ENCODE results near the gene PDZD7.

The PDZD7 gene

GRCh38 chr10:101042118-101042517 lies 11.2 kb upstream of the PDZD7 start:
- Histone ChIP-seq H3K4me1 (ENCODE audit: low read length) (peaks cover 17% of the 10 kb centered on the region), H3K27me3 (replicated peaks; ENCODE audit: insufficient read depth, low read length) (no peaks in the 10 kb centered on the region; the same call in 1 of the 2 replicates), H3K36me3 (replicated peaks; ENCODE audit: insufficient read depth, low read length) (no peaks in the 10 kb centered on the region), H3K9ac (ENCODE audit: low read length) (no peak overlapping the region; the same call in 1 of the 2 replicates), H3K9me3 (replicated peaks; ENCODE audit: insufficient read depth, low read length) (no peaks in the 10 kb centered on the region), H4K20me1 (ENCODE audit: insufficient read depth, low read length) (no peaks in the 10 kb centered on the region), H3K4me2 (ENCODE audit: low read depth, low read length) (peak overlapping the region; percentile 75; the same call in 1 of the 2 replicates), H3K79me2 (ENCODE audit: low read length) (no peaks in the 10 kb centered on the region), H3K9me2 (replicated peaks; ENCODE audit: insufficient read depth, low read length) (no peaks in the 10 kb centered on the region), H3F3A (ENCODE audit: insufficient read depth, low read length) (peaks cover 7% of the 10 kb centered on the region; the same call in 1 of the 2 replicates), H2AFZ (ENCODE audit: low read length) (peak overlapping the region; percentile 68), H3K27ac (ENCODE audit: low read length) (no peak overlapping the region), H3K4me3 (ENCODE audit: low read length) (no peak overlapping the region)
- TF ChIP-seq EZH2phosphoT487 (IDR thresholded peaks at IDR 0.05; ENCODE audit: low read length) (no peak), EZH2 (optimal IDR thresholded peaks at IDR 0.05; ENCODE audit: low read depth, low read length) (no peak), CTCF (IDR thresholded peaks at IDR 0.05; ENCODE audit: low read length) (no peak)
- DNase-seq: no peak

GRCh38 chr10:101041252-101041761 lies 10.4 kb upstream of the PDZD7 start:
- no peak for TF ChIP-seq EZH2 (optimal IDR thresholded peaks at IDR 0.05; ENCODE audit: low read depth, low read length)
- peak; percentile 85 for TF ChIP-seq CTCF (IDR thresholded peaks at IDR 0.05; ENCODE audit: low read length)
- no peak overlapping the region for H3K4me2 ChIP-seq (ENCODE audit: low read depth, low read length)

GRCh38 chr10:101040851-101041250 lies 9.9 kb upstream of the PDZD7 start:
- no peaks in the 10 kb centered on the region for H3K79me2 ChIP-seq (ENCODE audit: low read length)
- no peak overlapping the region for H3K4me2 ChIP-seq (ENCODE audit: low read depth, low read length)

More at GRCh38 chr10:101041252-101041761, 10.4 kb upstream of the PDZD7 start:
- H3K4me1 ChIP-seq (ENCODE audit: low read length): peaks cover 17% of the 10 kb centered on the region
- no peak overlapping the region for H3K4me3 ChIP-seq (ENCODE audit: low read length)
- no peaks in the 10 kb centered on the region for H3K79me2 ChIP-seq (ENCODE audit: low read length)
- H3F3A ChIP-seq (ENCODE audit: insufficient read depth, low read length): peaks cover 7% of the 10 kb centered on the region; the same call in 1 of the 2 replicates
- no peaks in the 10 kb centered on the region for H3K36me3 ChIP-seq (replicated peaks; ENCODE audit: insufficient read depth, low read length)
- H2AFZ ChIP-seq (ENCODE audit: low read length): no peak overlapping the region
- H3K27me3 ChIP-seq (replicated peaks; ENCODE audit: insufficient read depth, low read length): no peaks in the 10 kb centered on the region; the same call in 1 of the 2 replicates
- no peaks in the 10 kb centered on the region for H3K9me2 ChIP-seq (replicated peaks; ENCODE audit: insufficient read depth, low read length)
- H3K9me3 ChIP-seq (replicated peaks; ENCODE audit: insufficient read depth, low read length): no peaks in the 10 kb centered on the region
- H3K27ac ChIP-seq (ENCODE audit: low read length): no peak overlapping the region
- peak; percentile 78 for DNase-seq
- H4K20me1 ChIP-seq (ENCODE audit: insufficient read depth, low read length): no peaks in the 10 kb centered on the region
- H3K9ac ChIP-seq (ENCODE audit: low read length): no peak overlapping the region

More at GRCh38 chr10:101040851-101041250, 9.9 kb upstream of the PDZD7 start:
- Histone ChIP-seq H2AFZ (ENCODE audit: low read length) (no peak overlapping the region), H3K9me2 (replicated peaks; ENCODE audit: insufficient read depth, low read length) (no peaks in the 10 kb centered on the region), H3F3A (ENCODE audit: insufficient read depth, low read length) (peaks cover 7% of the 10 kb centered on the region; the same call in 1 of the 2 replicates), H3K36me3 (replicated peaks; ENCODE audit: insufficient read depth, low read length) (no peaks in the 10 kb centered on the region), H3K4me1 (ENCODE audit: low read length) (peaks cover 17% of the 10 kb centered on the region), H3K9me3 (replicated peaks; ENCODE audit: insufficient read depth, low read length) (no peaks in the 10 kb centered on the region), H3K4me3 (ENCODE audit: low read length) (no peak overlapping the region), H3K9ac (ENCODE audit: low read length) (no peak overlapping the region), H4K20me1 (ENCODE audit: insufficient read depth, low read length) (no peaks in the 10 kb centered on the region), H3K27me3 (replicated peaks; ENCODE audit: insufficient read depth, low read length) (peaks cover 4% of the 10 kb centered on the region), H3K27ac (ENCODE audit: low read length) (no peak overlapping the region)
- no peak for TF ChIP-seq EZH2phosphoT487 (IDR thresholded peaks at IDR 0.05; ENCODE audit: low read length)
- no peak for TF ChIP-seq EZH2 (optimal IDR thresholded peaks at IDR 0.05; ENCODE audit: low read depth, low read length)
- TF ChIP-seq CTCF (IDR thresholded peaks at IDR 0.05; ENCODE audit: low read length): no peak
- no peak for DNase-seq
